Nephron (organoid): ENCODE measurements around the gene ANKUB1.

Source experiments
- H3K27ac Mint-ChIP-seq, 3 experiments: 2 replicates each; pipeline ENCODE4 v1.8.0; 2020; ENCODE audit warnings: mixed read lengths in 3 of 3, mild to moderate bottlenecking in 2 of 3, moderate library complexity in 1 of 3
- H3K27me3 Mint-ChIP-seq: 2 replicates; pipeline ENCODE4 v1.8.0; 2021; ENCODE audit warnings: low read depth, mild to moderate bottlenecking, moderate library complexity, mixed read lengths
- H3K36me3 Mint-ChIP-seq: 2 replicates; pipeline ENCODE4 v1.8.0; 2020; ENCODE audit warnings: low read depth, mixed read lengths
- H3K4me1 Mint-ChIP-seq: 2 replicates; pipeline ENCODE4 v1.8.0; 2020; ENCODE audit warnings: mixed read lengths
- H3K4me3 Mint-ChIP-seq, 3 experiments: 2 replicates each; pipeline ENCODE4 v1.8.0; 2020; ENCODE audit warnings: mild to moderate bottlenecking in 3 of 3, mixed read lengths in 3 of 3, moderate library complexity in 2 of 3
- H3K9me3 Mint-ChIP-seq: 2 replicates; pipeline ENCODE4 v1.8.0; 2020; ENCODE audit warnings: mixed read lengths
- CTCF ChIP-seq, 3 experiments: fragments of 200-600 bp; sonication (generic); IDR thresholded peaks; one replicate each; pipeline ENCODE4 v1.5.0; 2021; ENCODE audit warnings: antibody characterized with exemption in 3 of 3; ENCODE audit not compliant: unreplicated experiment in 3 of 3

ANKUB1 gene

DNA sequence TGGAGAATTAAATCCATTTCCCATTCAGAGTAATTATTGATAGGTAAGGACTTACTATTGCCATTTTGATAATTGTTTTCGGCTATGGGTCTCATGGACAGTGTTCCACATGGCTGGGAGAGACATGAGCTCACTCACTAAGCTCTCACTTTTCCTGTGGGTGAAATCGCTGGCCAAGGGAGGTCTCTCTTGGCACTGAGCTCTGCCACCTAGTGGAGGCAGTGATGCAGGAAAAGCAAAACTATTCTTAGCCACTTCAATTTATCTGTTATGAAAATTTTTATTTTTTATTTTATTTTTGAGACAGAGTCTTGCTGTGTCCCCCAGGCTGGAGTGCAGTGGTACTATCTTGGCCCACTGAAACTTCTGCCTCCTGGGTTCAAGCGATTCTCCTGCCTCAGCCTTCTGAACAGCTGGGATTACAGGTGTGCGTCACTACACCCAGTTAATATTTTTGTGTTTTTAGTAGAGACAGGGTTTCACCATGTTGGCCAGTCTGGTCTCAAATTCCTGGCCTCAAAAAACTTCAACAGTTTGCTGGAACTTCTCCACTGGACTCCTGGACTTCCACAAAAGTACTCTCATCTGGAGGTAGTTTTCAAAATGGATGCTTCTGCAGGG lies 16.0 kb upstream of the ANKUB1 start:
- peak; percentile 79 to 90 (median 85) for TF ChIP-seq CTCF (IDR thresholded peaks at IDR 0.05; ENCODE audit: unreplicated experiment in 3 of 3)
- Mint-ChIP-seq H3K36me3 (no peaks in the 10 kb centered on the region), H3K9me3 (peaks cover 3% of the 10 kb centered on the region), H3K27ac (no peak overlapping the region), H3K27me3 (peaks cover 10% of the 10 kb centered on the region), H3K4me3 (no peak overlapping the region), H3K4me1 (peaks cover 10% of the 10 kb centered on the region)

- no peaks in the 10 kb centered on the region for H3K36me3 Mint-ChIP-seq
- H3K27ac Mint-ChIP-seq: no peak overlapping the region
- peaks cover 8% of the 10 kb centered on the region for H3K9me3 Mint-ChIP-seq
- peaks cover 14% of the 10 kb centered on the region for H3K27me3 Mint-ChIP-seq
- no peak overlapping the region for H3K4me3 Mint-ChIP-seq
- no peak for TF ChIP-seq CTCF (IDR thresholded peaks at IDR 0.05; ENCODE audit: unreplicated experiment in 3 of 3)
- H3K4me1 Mint-ChIP-seq: no peaks in the 10 kb centered on the region
Observed at GRCh38 chr3:149806171-149806778, 13.9 kb upstream of the ANKUB1 start.

- no peaks in the 10 kb centered on the region for H3K4me1 Mint-ChIP-seq
- peaks cover 20% of the 10 kb centered on the region for H3K9me3 Mint-ChIP-seq
- no peaks in the 10 kb centered on the region for H3K36me3 Mint-ChIP-seq
- no peak overlapping the region for H3K4me3 Mint-ChIP-seq
- no peak for TF ChIP-seq CTCF (IDR thresholded peaks at IDR 0.05; ENCODE audit: unreplicated experiment in 3 of 3)
- H3K27ac Mint-ChIP-seq: no peak overlapping the region
- H3K27me3 Mint-ChIP-seq: peaks cover 19% of the 10 kb centered on the region
Observed at GRCh38 chr3:149801639-149802038, 9.3 kb upstream of the ANKUB1 start.

DNA sequence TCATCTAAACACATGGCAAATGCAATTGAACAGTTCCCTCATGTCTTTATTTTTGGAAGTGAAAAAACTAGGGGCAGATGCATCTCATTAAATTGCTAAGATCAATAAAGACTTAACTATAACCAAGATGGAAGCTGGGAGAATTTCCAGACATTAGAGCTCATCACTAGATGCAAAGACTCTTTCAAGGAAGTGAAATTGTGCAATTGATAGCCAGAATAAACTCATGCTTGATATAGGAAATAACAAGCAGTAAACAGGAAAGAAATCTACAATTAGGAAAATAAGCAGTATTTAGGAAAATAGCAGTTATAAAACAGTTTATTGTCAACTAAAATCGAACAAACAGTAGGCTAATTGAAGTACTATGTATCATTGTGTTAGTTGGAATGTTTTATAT lies 8.8 kb upstream of the ANKUB1 start:
- Mint-ChIP-seq H3K9me3 (peaks cover 20% of the 10 kb centered on the region), H3K36me3 (no peaks in the 10 kb centered on the region), H3K27me3 (peaks cover 16% of the 10 kb centered on the region), H3K27ac (no peak overlapping the region), H3K4me3 (no peak overlapping the region), H3K4me1 (no peaks in the 10 kb centered on the region)
- no peak for TF ChIP-seq CTCF (IDR thresholded peaks at IDR 0.05; ENCODE audit: unreplicated experiment in 3 of 3)

DNA sequence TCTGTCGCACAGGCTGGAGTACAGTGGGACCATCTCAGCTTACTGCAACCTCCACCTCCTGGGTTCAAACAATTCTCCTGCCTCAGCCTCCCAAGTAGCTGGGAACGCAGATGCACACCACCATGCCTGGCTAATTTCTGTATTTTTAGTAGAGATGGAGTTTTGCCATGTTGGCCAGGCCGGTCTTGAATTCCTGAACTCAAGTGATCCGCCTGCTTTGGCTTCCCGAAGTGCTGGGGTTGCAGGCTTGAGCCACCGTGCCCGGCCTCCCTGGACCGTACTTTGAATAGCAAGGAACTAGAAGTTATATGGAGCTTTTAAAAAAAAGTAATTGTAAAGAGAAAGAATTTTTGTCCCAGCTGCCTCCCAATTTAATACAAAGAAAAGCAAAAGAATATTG lies 8.3 kb upstream of the ANKUB1 start:
- no peaks in the 10 kb centered on the region for H3K4me1 Mint-ChIP-seq
- H3K27ac Mint-ChIP-seq: no peak overlapping the region
- peaks cover 14% of the 10 kb centered on the region for H3K27me3 Mint-ChIP-seq
- no peak overlapping the region for H3K4me3 Mint-ChIP-seq
- H3K36me3 Mint-ChIP-seq: no peaks in the 10 kb centered on the region
- H3K9me3 Mint-ChIP-seq: peaks cover 19% of the 10 kb centered on the region
- TF ChIP-seq CTCF (IDR thresholded peaks at IDR 0.05; ENCODE audit: unreplicated experiment in 3 of 3): no peak

DNA sequence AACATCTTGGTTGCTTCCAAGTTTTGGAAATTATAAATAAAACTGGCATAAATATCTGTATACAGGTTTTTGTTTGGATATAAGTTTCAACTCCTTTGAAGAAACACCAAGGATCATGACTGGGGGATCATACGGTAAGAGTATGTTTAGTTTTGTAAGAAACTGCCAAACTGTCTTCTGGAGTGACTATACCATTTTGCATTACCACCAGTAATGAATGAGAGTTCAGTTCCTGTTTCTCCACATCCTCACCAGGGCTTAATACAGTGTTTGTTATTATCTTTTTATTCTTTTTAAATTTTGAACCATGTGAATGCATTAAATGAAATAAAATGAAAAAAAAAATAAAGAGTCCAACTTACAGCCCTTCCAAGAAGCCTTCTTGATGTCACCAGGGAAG lies 3.7 kb upstream of the ANKUB1 start:
- H3K4me1 Mint-ChIP-seq: no peaks in the 10 kb centered on the region
- no peak overlapping the region for H3K27ac Mint-ChIP-seq
- no peak for TF ChIP-seq CTCF (IDR thresholded peaks at IDR 0.05; ENCODE audit: unreplicated experiment in 3 of 3)
- H3K27me3 Mint-ChIP-seq: peaks cover 5% of the 10 kb centered on the region
- H3K36me3 Mint-ChIP-seq: no peaks in the 10 kb centered on the region
- peaks cover 12% of the 10 kb centered on the region for H3K9me3 Mint-ChIP-seq
- H3K4me3 Mint-ChIP-seq: no peak overlapping the region
